Cardiac septum (tissue), 1 donor: ENCODE measurements around the gene P2RY2. TPM values are rescaled to one million over a fixed set of nuclear protein-coding genes. Genes with fewer than 3 reads are reported as not detected.
"Not testable (repeated sequence)": the region's sequence is repeated elsewhere in the genome, so short reads cannot be mapped to it uniquely, and the experiment has no call there.

Source experiments
- DNase-seq: peaks from one replicate; pipeline ENCODE4 v3.0.0-alpha.2; 2020; ENCODE audit warnings: low spot score
- intact Hi-C: fragments of 100-400 bp; cut with DNase I; formaldehyde crosslinking; loops from one replicate; pipeline ENCODE4 v1.14.0; 2022
- total RNA-seq: library from RNA; stranded (reverse); fragmentation: NEBNext Ultra II Directional; extraction: Animal tissue kit (Norgen Biotek cat#: 25700); gene quantifications from one replicate; pipeline ENCODE4 v1.2.1, GENCODE V29; 2021
- donor health status: DM: no; HTN: no; CAD: no.

The P2RY2 gene
- total RNA-seq, 1 donor from 2014 or later: 13.5 TPM

GRCh38 chr11:73223998-73224730, 6.1 kb downstream of the P2RY2 start:
- intact Hi-C loops: no loop called here
- DNase-seq: no peak

- intact Hi-C loops: no loop called here
- no peak for DNase-seq
Observed at GRCh38 chr11:73225001-73225686, 7.1 kb downstream of the P2RY2 start.

- intact Hi-C loops: no loop called here
- DNase-seq: no peak
Observed at GRCh38 chr11:73225851-73226250, 7.8 kb downstream of the P2RY2 start.

GRCh38 chr11:73226297-73227006, 8.4 kb downstream of the P2RY2 start:
- no peak for DNase-seq
- intact Hi-C loops: no loop called here

- DNase-seq: no peak
- intact Hi-C loops: no loop called here
Observed at GRCh38 chr11:73227571-73228211, 9.6 kb downstream of the P2RY2 start.

- intact Hi-C loops: no loop called here
- no peak for DNase-seq
Observed at GRCh38 chr11:73228268-73229134, 10.4 kb downstream of the P2RY2 start.

- intact Hi-C loops: no loop called here
- DNase-seq: no peak
Observed at GRCh38 chr11:73229321-73229895, 11.3 kb downstream of the P2RY2 start.

GRCh38 chr11:73229896-73230875, 12.1 kb downstream of the P2RY2 start:
- DNase-seq: no peak
- intact Hi-C loops: no loop called here

- DNase-seq: no peak
Observed at GRCh38 chr11:73230931-73231330, 12.8 kb downstream of the P2RY2 start.

GRCh38 chr11:73232487-73232886, 14.4 kb downstream of the P2RY2 start:
- intact Hi-C loops, DNase-seq: not testable (repeated sequence)

More at GRCh38 chr11:73230931-73231330, 12.8 kb downstream of the P2RY2 start:
- intact Hi-C loops: no loop called here

- no peak for DNase-seq
- intact Hi-C loops: no loop called here
Observed at GRCh38 chr11:73233211-73233610, 15.1 kb downstream of the P2RY2 start.

- intact Hi-C loops: no loop called here
- DNase-seq: no peak
Observed at GRCh38 chr11:73233692-73234470, 15.8 kb downstream of the P2RY2 start.

GRCh38 chr11:73234471-73235181, 16.5 kb downstream of the P2RY2 start:
- intact Hi-C loops: no loop called here

GRCh38 chr11:73235236-73235786, 17.2 kb downstream of the P2RY2 start:
- no peak for DNase-seq
- intact Hi-C loops: no loop called here

More at GRCh38 chr11:73234471-73235181, 16.5 kb downstream of the P2RY2 start:
- DNase-seq: no peak

GRCh38 chr11:73236205-73236765, 18.2 kb downstream of the P2RY2 start:
- intact Hi-C loops: no loop called here
- peak; percentile 59 for DNase-seq

- intact Hi-C loops: no loop called here
- DNase-seq: peak; percentile 81
Observed at GRCh38 chr11:73236854-73237253, 18.8 kb downstream of the P2RY2 start.
